ENCODE results near the gene HACD2.
"Not testable (repeated sequence)": the region's sequence is repeated elsewhere in the genome, so short reads cannot be mapped to it uniquely, and the experiment has no call there.

The HACD2 gene, protein sequence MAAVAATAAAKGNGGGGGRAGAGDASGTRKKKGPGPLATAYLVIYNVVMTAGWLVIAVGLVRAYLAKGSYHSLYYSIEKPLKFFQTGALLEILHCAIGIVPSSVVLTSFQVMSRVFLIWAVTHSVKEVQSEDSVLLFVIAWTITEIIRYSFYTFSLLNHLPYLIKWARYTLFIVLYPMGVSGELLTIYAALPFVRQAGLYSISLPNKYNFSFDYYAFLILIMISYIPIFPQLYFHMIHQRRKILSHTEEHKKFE

DNA sequence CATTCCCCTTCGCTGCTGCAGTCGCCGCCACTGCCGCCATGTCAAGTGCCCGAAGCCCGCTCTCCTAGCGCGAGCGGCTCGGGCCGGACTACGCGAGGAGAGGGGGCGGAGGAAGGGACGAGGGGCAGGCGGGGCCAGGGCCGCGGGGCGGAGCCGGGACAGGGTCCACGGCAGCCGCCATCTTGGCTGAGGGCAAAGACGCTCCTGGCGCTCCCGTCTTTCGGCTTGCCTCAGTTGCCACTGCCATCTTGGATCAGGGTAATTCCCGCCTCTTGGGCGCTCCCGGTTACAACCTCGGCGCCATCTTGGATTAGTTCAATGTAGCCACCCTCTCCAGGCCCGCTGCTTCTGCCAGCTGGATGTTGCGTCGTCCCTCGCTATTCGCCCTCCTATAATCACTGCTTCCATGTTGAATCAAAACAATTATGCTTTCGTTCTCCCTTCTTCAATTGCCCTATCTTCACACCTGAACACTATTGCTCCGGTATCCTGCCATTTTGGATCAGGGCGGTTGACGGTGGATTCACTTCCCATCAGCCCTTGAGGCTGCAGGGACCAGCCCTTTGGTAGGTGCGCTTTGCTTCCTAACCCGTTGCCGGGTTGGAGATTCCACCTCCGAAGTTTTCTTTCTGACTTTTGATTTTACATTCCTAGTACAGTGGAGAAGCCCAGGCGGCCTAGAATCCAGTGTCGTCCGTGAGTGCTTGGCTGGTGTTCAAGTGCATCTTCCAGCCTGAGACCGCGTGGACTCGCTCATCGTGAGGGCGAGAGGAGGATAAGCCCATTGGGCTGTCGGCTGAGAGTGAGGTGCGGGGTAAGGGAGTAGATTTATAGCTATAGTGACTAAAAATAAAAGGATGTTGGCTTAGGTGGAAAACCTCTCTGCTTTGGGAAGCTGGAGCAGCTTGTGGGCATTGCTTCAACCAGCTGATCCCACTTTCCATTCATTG is at the start of gene HACD2:
Gene HACD2, minus strand, starts transcription at position 66 of the 950 bp plus-strand sequence. Its CDS starts 26 bp downstream, at position 40.
- DNase-seq (ENCODE audit: low spot score) = peak; percentile 96

DNA sequence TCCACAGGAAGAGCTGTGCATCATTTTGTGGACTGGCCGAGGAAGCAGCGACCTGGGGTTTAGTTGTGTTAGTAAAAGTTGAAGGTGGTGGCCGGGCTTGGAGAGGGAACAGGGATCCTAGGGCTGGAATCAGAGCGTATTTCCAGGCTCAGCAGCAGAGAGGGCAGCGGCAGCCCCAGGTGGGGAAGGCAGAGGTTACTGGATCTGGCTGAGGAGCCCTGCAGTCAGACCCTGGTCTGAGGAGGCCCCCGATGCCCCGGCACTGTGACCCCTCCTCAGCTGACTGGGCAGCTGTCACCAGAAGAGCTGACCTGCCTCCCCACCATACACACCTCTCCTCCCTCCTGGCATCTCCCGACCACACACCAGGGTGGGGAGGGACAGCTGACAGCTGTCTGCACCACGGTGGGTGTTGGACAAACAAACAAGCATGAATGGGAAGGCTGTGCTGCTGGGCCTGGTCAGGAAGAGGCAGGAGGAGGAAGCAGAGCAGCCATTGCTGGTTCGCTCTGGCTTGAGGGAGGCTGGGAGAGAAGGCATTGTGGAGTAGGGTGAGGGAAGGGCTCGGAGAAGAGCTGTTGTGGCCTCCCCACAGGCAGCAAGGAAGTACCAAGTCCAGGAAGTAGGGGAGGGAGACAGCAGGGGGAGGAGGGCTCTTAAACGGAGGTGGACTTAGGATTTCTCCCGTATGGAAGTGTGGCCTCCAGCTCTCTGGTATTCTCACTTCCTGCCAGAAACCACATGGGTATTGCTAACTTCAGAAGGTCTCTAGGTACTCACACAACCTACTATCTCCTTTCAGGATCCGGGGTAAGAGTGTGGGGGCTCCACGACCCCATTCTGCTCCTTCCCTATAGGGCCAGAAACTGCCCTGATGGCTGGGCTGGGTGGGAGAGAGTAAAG is 49.5 kb upstream of the HACD2 start:
- DNase-seq (ENCODE audit: low spot score) = no peak

DNA sequence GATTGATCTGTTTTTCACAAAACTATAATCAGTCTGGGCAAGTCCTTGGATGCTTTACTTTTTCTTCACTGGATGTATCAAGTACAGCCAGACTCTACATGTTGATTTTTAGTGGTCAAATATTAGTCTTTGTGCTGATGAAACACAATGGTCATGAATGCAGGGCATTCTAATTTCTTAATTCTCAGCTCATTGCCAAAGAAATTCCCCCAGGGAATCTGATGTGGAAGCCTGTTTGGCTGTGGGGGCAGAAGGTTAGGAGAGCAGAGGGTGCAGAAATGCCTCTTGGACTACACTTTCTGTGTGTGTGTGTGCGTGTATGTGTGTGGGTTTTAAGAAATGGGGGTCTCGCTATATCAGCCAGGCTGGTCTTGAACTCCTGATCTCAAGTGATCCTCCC is 48.7 kb upstream of the HACD2 start:
- DNase-seq (ENCODE audit: low spot score) = no peak

DNA sequence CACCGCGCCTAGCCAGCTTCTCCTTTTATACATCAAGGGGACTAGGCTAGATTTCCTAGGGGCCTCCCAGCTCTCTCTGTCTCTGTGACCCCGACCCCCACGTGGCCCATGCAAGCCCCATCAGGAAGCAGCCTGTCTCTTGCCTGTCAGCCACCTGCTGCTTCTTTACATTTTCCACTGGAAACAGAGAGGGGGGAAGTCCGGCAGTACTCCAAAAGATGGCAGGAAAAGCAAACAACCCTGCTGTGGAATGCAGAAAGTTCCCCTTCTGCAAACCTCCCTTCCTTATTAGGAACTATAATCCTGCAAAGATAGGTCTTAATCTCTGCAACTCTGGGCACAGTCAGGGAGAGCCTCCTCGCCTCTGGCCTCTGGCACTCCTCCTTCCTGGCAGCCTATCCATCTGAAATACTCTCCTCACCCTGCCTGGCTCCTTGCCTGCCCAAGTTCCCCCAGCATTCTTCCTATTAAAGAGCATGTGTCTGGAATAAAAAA is 47.4 kb upstream of the HACD2 start:
- DNase-seq (ENCODE audit: low spot score) = no peak

DNA sequence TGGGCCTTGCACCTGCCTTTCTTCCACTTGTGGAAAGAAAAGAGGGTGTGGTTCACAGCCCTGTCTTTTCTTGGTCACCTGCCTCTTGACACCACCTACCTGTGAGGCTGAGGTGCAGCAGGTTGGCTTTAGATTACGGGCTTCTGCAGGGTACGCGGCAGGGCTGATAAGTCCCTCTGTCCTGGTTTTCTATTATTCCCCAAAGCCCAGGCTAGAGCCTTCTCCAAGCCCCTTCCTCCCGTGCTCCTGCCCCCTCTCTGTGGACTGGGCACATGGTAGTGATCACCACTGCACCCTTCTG is 44.8 kb upstream of the HACD2 start:
- DNase-seq (ENCODE audit: low spot score) = no peak

DNA sequence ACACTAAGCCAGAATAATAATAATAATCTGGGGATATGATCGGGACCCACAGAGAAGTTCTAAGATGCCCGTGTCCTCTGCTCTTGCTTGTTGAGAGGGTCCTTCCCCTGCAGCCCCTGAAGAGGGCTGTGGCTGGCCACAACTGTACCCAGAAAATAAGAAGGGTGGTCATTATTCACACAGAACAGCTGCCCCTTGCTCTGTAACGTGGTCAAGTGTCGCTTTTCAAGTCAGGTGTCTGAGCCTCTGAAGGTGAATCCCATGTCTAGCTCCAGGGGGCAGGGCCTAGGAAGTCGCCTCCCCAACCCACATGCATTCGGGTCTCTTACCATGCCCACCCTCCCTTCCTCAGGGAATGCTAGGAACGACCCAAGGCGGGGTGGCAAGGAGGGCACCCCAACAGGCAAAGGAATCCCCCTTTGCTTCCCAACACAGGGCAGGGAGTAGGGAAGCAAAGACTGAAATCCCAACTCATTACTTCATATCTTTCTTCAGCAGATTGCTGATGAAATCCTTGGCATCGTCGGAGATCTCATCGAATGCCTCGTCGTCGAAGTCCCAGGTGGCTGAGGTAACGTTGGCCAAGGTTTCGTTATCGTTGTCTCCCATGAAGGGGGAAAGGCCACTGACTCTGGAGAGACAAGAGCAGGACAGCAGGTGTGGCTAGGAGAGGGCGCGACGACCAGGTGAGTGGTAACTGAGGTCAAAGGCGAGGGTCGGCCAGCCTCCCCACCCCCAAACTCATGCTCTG is 44.3 kb upstream of the HACD2 start:
- DNase-seq (ENCODE audit: low spot score) = no peak

DNA sequence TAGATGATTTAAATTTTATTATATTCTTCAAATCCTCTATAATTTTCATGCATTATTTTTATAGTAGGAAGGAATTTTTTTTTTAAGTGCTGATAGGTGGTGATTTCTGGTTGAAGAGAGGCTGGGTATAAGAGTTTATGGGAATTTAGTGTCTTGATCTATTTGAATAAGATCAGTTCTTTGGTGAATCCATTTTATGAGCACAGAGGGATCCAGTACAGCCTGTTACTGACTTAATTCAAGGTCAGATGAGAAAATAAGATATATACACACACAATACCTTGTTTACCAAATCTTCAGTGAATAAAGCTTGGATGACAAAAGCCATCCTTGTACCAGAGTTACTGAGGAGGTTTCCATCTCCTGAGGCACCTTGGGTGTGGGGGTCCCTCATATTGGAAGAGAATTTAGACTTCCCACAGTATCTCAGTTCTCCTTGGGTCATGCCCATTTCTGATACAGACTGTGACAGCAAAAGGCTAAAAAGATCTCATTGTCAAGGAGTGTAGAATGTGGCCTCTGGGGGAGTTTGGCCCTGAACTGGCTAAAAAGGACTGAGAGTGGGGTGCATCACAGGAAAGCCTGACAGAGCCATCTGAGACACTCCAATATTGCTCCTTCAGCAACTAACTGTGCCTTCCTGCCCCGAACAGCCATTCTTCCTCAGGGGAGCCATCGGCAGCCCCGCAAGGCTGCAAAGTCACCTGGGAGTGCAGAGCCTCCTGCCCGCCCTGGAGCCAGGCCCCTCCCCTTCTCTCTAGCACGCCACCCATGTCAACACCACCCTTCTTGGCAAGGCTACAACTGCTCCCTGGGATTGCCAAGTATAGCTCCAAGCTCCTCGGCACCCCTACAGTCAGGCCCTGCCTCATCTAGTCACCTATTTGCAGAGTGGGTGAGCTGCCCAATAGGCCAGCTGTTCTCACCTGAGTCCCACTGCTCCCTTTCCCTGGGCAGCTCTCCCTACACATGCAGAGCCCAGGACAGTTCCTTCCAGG is 43.1 kb upstream of the HACD2 start:
- DNase-seq (ENCODE audit: low spot score) = no peak

DNA sequence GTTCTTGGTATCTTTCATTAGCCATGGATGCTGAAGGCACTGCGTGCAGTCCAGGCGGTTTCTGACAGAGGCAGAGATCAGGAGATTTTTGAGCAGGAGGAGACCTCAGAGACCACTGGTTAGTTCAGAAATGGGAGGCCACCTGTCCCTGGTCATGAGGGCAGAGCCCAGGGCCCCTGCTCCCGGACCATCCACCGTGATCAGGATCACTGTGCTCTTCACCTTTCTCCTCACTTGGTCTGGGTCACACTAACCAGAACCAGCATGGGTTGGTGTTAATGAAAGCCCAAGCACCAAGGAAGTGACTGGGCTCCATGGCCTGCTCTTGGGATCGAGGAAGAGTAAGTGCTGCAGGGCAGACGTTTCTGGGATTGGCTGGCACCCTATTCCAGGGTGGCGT is 42.0 kb upstream of the HACD2 start:
- DNase-seq (ENCODE audit: low spot score) = no peak

DNA sequence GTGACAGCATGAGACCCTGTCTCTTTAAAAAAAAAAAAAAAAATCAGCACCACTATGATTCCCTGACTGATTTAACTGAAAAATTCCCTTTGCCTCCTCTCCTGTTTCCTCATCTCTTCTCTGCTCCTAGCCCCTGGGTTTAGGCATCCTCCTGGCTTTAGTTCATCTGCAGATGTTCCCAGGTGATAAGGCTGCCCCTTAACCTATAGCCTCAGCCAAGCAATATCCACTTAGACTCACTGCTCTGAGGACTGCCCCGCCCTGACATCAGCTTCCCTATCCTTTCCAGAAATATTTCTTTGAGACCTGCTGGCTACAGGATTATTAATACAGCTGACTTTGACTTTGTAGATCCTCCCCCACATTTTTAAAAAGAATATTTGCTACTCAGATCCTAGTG is 39.4 kb upstream of the HACD2 start:
- no peak for DNase-seq (ENCODE audit: low spot score)

DNA sequence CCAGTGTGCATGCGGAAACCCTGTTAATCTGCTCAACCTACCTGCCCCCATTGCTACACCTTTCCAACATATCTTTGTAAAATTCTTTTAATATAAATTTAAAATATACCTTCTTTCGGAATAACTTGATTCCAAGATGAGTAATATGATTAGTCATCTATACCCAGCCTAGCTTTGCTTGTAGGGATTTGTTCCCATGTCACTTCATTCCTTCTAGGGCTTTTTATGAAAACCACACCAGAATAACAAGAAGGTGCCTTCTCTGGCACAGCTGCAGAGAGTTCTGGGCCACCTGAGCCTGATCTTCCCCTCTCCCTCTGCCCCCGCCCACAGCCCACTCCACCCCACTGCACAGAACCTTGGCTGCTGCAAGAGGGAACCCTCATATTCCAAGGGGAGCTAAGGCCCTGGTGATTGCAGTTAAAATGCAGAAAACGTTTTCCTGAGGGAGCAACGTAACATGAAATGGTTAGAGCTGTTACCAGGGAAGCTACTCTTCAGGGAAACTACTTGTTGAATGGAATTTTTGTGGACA is 38.6 kb upstream of the HACD2 start:
- no peak for DNase-seq (ENCODE audit: low spot score)

DNA sequence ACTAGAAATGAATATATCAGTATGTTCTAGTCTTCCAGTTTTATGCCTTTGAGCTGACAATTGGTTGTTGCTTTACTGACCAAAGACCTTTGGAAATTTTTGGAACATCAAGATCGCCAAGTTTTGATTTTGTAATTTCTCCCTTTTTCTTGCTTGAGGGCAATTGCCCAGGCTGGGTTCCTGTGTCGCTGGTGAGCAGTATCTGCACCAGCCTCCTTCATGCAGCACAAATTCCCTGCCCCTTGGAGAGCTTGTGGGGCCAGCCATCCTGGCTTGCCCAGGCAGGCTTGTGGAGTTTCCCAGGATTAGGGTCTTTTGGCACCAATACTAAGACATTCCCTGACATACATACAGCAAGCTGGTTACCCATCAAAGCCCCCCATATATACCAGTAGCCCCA is 37.9 kb upstream of the HACD2 start:
- no peak for DNase-seq (ENCODE audit: low spot score)

DNA sequence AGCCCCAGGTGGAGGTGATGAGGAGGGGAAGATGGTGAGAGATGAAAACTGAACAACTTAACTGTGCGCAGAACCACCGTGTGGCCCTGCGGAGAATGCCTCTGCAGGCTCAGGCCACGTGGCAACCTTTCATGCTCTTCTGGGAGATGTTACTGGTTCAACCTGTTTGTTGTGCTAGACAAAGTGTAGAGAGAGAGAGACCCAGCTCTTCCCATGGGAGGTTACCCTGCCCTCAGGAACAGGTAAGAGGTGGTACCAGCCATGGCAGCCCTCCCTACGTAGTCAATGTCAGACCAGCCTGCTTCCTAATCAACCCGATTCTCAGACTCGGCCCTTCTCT is 37.0 kb upstream of the HACD2 start:
- no peak for DNase-seq (ENCODE audit: low spot score)

DNA sequence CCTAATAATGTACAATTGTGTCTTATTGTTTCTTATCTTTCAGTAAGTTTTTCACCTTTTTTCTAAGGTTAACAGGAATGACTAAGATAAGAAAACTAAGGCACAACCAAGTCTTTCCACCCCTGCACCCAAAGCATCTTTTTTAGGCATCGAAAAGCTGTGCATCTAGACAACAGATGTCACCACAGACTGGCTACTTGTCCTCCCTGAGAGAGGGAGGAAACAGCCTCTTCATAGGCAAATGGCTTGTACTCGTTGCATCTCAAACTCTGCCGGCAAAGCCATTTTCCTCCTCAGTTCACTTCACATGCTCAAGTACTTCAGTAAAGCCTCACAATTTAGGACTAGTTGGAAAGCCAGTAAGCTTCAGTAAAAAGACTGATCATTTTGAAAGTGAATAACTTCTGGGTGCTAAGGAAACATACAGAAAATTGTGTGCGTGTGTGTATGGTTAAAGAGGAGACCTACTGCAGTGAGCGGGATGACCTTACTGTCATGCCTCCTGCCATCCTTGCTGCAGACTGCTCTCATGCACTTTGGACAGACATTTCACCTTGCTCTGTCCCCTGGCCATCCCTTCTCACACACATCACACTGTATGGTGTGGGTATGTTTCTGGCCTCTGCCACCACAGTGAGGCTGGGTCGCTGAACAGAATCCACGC is 36.5 kb upstream of the HACD2 start:
- DNase-seq (ENCODE audit: low spot score) = no peak

DNA sequence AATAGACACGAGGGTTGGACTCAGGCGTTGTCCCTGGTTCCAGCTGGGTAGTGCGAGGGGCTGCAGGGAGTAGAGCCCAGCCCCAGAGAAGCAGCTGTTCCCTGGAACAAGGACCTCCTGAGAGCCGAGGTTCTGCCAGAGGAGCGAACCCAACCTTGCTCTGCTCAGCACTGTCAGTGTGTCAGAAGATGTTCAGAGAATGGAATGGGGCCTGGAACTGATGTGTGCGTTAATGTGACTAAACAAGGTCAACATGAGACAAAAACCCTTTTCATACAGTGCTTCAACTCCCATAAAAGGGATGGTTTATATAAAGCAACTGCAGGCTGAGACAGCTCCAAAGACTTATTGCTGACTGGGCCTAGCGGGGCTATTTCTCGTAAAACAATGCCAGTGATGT is 35.5 kb upstream of the HACD2 start:
- no peak for DNase-seq (ENCODE audit: low spot score)

DNA sequence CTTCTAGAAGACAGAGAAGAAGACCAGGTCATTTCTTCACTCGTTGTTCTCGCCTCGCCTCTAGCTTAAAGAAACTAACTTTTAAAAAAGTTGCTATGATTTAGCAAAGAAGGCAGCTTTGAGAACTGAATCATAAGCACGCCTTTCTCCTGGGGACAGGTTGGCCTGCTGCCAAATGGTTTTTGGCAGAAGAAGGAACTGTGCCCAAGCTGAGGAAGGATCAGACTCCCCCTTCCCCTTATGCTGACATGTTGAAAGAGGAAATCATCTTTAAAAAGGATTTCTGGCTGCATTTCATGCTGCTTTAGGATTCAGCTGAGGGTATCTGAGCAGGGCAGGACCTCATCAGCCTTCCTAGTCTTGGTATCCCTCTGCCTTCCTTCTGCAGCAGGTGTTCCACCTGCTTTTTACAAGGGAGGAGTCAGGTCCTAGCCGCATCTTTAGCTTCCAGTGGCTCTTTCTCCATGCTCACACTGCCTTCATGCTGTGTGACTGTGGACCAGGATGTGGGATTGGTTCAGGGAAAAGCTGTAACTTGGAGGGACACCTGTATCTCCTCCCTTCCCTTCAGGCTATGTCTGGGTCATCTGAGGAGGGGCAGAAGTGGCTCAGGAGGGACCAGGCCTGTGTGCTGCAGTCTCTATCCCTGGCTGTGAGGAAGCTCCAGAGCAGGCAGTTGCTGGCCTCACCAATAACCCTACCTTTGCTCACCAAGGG is 34.1 kb upstream of the HACD2 start:
- DNase-seq (ENCODE audit: low spot score) = no peak

DNA sequence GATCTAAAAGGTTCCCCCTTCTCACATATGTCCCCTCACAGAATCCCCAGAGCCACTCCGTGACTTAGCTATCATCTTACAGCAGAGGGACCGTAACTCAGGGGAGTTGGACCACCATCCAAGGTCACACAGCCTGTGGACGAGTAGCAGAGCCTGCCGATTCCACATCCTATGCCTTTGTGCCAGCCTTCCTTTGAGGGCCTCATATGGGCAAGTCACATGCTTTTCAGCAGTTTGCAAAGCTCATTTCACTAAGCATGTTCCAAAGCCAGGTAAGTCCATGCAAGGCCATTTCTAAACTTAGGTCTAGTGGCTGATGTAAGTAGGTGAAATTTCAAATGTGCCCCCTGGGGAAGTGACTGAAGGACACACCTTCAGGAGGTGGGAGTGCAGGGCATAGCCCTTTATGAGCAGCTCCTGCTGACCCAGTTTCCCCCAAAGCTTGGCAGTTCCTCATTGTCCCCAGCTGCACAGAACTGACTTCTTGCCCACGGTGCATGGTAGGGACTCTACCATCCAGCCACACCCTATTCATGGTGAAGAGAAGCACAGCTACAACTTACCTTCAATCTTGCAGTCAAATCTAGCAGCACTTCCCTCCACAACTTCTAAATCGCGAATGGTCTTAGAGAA is 33.3 kb upstream of the HACD2 start:
- DNase-seq (ENCODE audit: low spot score) = no peak

DNA sequence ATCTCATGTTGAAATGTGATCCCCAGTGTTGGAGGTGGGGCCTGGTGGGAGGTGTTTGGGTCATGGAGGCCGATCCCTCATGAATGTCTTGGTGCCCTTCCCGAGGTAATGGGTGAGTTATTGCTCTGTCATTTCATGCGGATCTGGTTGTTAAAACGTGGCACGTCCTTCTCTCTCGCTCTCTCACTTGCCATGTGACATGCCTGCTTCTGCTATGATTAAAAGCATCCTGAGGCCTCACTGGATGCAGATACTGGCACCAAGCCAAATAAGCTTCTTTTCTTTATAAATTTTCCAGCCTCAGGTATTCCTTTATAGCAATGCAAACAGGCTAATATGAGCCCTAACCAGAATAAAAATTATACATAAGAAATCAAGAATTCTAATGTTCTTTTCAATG is 31.7 kb upstream of the HACD2 start:
- DNase-seq (ENCODE audit: low spot score) = no peak

DNA sequence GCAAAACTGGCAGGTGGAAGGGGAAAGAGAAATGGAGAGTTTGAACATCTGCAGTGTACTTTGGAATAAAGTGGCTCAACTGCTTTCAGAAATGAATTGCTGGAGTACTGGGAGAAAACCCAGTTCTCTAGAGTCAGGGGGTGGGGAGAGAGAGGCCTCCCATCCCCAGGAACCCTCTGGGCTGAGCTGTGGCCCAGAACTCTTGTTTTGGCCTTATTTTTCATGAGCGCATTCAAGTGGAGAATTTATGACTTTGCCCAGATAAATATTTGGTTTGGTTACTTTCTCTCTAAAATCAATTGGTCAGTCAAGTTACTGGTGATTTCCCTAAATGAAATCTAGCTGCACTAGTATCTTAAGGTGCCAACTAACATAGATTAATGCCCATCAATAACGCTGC is 28.7 kb upstream of the HACD2 start:
- DNase-seq (ENCODE audit: low spot score) = no peak

DNA sequence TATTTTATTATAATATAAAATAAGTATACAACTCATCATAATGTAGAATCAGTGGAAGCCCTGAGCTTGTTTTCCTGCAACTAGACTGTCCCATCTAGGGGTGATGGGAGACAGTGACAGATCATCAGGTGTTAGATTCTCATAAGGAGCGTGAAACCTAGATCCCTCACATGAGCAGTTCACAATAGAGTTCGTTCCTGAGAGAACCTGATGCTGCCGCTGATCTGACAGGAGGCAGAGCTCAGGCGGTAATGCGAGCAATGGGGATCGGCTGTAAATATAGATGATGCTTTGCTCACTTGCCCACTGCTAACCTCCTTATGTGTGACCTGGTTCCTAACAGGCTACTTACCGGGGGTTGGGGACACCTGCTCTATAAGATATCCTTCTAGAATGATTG is 26.8 kb upstream of the HACD2 start:
- DNase-seq (ENCODE audit: low spot score) = not testable (repeated sequence)
